GM12864 (cell line): ENCODE measurements around the gene PLA2G12A.
A peak's percentile ranks its signal among the peaks of the same experiment; 100 is the strongest.

Source experiments
- DNase-seq: peaks from one replicate; pipeline ENCODE4 v3.0.0-alpha.2; 2011; ENCODE audit warnings: low read depth
- H3K4me3 ChIP-seq: 2 replicates; pipeline ENCODE4 v1.5.1; 2011; ENCODE audit warnings: mild to moderate bottlenecking, low read depth, low read length, control low read depth
- CTCF ChIP-seq: IDR thresholded peaks from 2 replicates; pipeline ENCODE4 v1.5.1; 2011; ENCODE audit warnings: low read depth, mild to moderate bottlenecking, moderate library complexity, low read length, control low read depth, inconsistent platforms; ENCODE audit errors: missing control alignments

PLA2G12A gene

GRCh38 chr4:109729718-109730618 is at the start of gene PLA2G12A:
Gene PLA2G12A (minus strand): TSS chr4:109730070. CDS start chr4:109729809, 261 bp downstream.
- peak within 1 kb of the TSS; percentile 96 for H3K4me3 ChIP-seq
- DNase-seq: peak; percentile 40
- TF ChIP-seq CTCF: no peak

DNA sequence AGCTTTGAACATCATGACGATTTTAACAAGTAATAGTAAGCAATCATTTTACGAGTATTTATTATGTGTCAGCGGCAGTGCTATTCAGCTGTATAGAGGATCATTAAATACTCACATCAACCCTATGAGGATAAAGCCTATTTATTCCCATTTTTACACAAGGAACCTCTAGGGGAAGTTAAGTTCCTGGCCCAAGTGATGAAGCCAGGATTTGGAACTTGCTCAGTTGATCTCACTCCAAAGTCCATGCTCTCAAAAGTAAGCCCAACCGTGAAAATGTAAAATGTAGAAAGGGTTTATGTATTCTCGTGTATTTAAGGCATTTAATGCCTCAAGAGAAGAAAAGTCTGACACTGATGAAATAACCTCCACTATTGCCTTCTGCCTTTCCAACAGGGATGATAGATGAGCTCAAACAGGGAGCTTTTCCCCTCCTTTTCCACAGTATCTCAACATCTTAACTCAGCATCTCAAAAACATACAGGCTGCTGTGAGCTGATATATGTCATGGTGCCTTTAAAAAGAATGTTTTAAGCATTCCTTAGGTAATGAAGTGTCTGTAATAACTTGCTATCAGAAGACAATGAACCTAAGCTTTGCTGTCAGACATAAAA is 35.0 kb upstream of the PLA2G12A start:
- DNase-seq: no peak
- no peak overlapping the region for H3K4me3 ChIP-seq
- no peak for TF ChIP-seq CTCF

- H3K4me3 ChIP-seq: no peak overlapping the region
- no peak for TF ChIP-seq CTCF
- DNase-seq: no peak
Observed at GRCh38 chr4:109764376-109764775, 34.5 kb upstream of the PLA2G12A start.

DNA sequence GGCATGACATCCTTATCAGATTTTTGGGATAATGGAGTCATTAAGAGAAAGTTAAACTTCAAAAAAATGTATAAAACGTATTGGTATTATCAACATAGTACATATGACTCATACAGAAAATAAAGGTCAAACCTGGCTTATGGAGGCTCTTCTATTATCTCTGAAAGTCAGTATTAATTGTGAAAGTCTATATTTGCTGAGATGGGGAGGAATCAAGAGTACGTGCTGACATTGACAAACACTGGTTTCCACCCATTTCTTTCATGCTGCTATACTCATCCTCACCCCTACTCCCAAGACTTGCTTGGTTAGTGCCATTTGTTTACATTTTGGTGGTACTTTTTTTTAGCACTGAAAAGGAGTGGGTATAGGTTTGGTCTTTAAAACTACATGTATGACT is 30.8 kb upstream of the PLA2G12A start:
- TF ChIP-seq CTCF: no peak
- no peak overlapping the region for H3K4me3 ChIP-seq
- DNase-seq: no peak

- H3K4me3 ChIP-seq: no peak overlapping the region
- no peak for DNase-seq
- no peak for TF ChIP-seq CTCF
Observed at GRCh38 chr4:109755656-109756055, 25.8 kb upstream of the PLA2G12A start.

GRCh38 chr4:109754093-109754857 is 24.4 kb upstream of the PLA2G12A start:
- TF ChIP-seq CTCF: no peak
- DNase-seq: no peak

More at GRCh38 chr4:109754093-109754857, 24.4 kb upstream of the PLA2G12A start:
- no peak overlapping the region for H3K4me3 ChIP-seq
